Measurements from ENCODE around the gene ARHGAP1. TPM values are rescaled to one million over a fixed set of nuclear protein-coding genes. Genes with fewer than 3 reads are reported as not detected.
A peak's percentile ranks its signal among the peaks of the same experiment; 100 is the strongest.

Gene ARHGAP1
- total RNA-seq, 1 donor from 2014 or later = 80.3 TPM

DNA sequence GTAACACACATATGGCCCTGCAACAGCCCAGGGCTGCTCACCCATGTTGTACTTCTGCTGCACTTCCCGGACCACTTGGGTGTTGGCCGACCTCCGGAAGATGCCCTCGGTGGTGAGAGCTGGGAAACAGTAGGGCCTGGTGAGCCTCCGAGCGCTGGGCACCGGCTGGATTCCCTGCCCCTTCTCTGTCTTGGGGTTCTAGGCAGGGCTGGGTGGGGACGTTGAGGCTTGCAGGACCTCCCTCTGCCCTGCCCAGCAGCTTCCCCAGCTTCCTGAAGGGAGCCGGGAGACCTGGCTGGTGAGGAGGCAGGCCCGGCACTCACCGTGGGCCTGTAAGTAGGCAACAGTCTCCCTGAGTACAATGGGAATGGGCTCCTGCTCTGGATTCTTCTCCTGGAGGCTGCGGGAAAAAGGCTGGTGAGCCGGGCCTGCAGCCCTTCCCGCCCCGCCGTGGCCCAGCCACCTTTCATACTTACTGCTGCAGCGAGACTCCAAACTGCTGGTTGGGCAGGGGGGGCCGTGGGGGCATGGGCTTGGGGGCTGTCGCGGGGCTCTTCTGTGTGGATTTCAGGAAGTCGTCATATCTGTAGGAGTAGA, 20.2 kb downstream of the ARHGAP1 start:
- intact Hi-C loops (cut with DNase I) = no loop called here
- DNase-seq (ENCODE audit: extremely low spot score in 2 of 2) = no peak
- H3K4me3 ChIP-seq = no peak overlapping the region
- no peaks in the 10 kb centered on the region for H3K27me3 ChIP-seq
- peaks cover 0 to 54% of the 10 kb centered on the region in 2 donors for H3K36me3 ChIP-seq
- H3K9me3 ChIP-seq = no peaks in the 10 kb centered on the region
- TF ChIP-seq, protein P1, sequence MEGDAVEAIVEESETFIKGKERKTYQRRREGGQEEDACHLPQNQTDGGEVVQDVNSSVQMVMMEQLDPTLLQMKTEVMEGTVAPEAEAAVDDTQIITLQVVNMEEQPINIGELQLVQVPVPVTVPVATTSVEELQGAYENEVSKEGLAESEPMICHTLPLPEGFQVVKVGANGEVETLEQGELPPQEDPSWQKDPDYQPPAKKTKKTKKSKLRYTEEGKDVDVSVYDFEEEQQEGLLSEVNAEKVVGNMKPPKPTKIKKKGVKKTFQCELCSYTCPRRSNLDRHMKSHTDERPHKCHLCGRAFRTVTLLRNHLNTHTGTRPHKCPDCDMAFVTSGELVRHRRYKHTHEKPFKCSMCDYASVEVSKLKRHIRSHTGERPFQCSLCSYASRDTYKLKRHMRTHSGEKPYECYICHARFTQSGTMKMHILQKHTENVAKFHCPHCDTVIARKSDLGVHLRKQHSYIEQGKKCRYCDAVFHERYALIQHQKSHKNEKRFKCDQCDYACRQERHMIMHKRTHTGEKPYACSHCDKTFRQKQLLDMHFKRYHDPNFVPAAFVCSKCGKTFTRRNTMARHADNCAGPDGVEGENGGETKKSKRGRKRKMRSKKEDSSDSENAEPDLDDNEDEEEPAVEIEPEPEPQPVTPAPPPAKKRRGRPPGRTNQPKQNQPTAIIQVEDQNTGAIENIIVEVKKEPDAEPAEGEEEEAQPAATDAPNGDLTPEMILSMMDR (IDR thresholded peaks at IDR 0.05) = no peak
- TF ChIP-seq POLR2A (IDR thresholded peaks at IDR 0.05) (no peak), POLR2AphosphoS5 (IDR thresholded peaks at IDR 0.05; ENCODE audit: insufficient read depth in 1 of 2, low read depth in 1 of 2) (no peak)
- H3K4me1 ChIP-seq = peaks cover 35% of the 10 kb centered on the region
- H3K27ac ChIP-seq = no peak overlapping the region

DNA sequence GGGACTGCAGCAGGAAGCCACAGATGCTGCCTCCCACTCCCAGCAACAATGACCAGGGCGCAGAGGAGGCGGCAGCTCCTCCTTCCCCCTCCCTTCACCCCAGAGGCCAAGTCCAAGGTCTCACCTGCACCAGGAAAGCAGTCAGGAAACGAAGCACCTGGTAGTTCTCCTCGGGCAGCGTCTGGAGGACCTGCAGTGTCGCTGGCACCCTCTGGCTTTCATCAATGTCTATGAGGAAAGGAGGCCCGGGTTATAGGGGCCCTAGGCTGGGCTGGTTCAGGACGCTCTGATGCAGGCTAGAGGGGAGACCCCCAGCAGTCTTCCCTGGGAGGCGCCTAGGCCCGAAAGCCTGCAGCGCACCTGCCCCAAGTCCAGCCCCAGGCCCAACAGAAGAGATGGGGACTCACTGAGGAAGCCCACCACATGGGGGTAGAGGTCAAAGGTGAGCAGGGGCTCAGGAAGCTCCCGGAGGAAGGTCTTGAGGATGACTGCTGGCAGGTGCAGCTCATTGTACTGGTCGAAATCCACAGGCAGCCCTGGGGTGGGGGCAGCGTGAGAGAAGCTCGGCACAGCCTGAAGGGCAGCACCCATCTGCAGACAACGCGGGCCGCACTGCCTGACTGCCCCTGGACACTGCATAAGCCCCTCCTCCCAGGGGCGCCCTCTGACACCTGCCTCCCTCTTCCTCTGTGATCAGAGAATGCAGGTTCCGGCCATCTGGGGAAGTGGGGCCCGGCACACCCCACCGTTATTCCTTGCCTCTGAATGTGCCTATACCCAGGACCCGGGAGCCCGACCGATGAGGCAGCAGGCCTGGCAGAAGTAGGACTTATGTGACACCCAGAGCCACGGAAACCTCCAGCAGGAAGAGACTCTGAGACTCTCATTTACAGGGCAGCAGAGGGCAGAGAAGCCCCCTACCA, 20.9 kb downstream of the ARHGAP1 start:
- no peak for DNase-seq (ENCODE audit: extremely low spot score in 2 of 2)
- Histone ChIP-seq H3K36me3 (peaks cover 0 to 54% of the 10 kb centered on the region in 2 donors), H3K27me3 (no peaks in the 10 kb centered on the region), H3K4me3 (no peak overlapping the region), H3K9me3 (no peaks in the 10 kb centered on the region), H3K4me1 (peaks cover 43% of the 10 kb centered on the region), H3K27ac (peak overlapping the region; percentile 84)
- intact Hi-C loops (cut with DNase I) = no loop called here
- no peak for TF ChIP-seq POLR2A (IDR thresholded peaks at IDR 0.05)

DNA sequence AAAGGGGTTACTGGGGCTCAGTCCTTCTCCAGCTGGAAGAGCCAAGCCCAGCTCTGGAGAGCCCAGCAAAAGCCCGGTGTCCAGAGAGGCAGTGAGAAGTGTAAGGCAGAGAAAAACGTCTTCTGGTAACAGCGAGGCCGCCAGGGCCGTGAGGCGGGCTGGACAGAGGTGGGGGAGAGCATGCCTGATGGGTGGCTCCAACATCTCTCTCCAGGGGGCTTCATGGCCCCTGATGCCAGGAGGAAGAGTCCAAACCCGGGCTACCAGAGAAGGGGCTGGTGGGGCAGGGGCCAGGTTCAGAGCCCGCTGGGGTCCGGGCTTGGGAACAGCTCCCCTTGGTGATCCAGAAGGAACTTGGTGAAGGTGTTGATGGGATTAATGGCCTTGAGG, 21.7 kb downstream of the ARHGAP1 start:
- Histone ChIP-seq H3K36me3 (peaks cover 0 to 55% of the 10 kb centered on the region in 2 donors), H3K9me3 (no peaks in the 10 kb centered on the region), H3K27me3 (no peaks in the 10 kb centered on the region), H3K27ac (peak overlapping the region; percentile 84), H3K4me3 (no peak overlapping the region), H3K4me1 (peaks cover 46% of the 10 kb centered on the region)
- no peak for DNase-seq (ENCODE audit: extremely low spot score in 2 of 2)
- intact Hi-C loops (cut with DNase I) = no loop called here
- TF ChIP-seq, protein P1 (IDR thresholded peaks at IDR 0.05) = no peak
- TF ChIP-seq POLR2AphosphoS5 (IDR thresholded peaks at IDR 0.05; ENCODE audit: insufficient read depth in 1 of 2, low read depth in 1 of 2) (no peak), POLR2A (IDR thresholded peaks at IDR 0.05) (no peak)

DNA sequence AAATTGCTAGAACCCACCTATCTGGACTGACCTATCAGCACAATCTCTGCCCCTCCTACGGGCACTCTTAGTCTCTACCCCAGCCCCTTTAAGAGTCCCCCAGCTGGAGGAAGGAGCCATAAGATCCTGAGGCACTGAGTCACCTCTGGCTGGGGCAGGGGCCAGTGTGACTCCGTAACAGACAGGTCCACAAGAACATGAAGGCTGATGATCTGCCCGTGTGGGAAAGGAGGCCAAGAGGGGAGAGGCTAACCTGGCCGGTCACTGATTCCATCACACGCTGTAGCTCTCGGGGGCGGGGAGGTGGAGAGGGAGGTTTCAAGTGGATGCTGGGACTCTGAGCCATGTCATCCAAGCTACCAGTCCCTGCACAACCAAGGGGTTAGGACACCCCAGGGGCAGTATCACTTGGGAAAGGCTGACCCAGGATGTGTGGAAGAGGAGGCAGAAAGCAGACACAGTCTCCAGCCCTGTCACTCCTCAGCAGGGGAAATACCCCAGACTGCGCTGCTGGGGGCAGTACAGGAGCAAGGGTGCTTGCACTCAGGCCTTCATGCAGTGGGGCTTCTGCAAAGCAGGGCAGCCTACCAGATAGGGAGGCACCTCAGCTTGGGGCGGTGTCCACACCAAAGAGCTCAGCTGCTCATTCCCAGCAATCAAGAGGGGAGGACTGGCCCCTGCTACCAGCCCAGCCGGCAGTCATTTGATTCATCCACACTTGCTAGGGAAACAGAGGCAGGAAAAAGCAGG, 22.3 kb downstream of the ARHGAP1 start:
- H3K36me3 ChIP-seq = peaks cover 0 to 60% of the 10 kb centered on the region in 2 donors
- no peak for TF ChIP-seq POLR2AphosphoS5 (IDR thresholded peaks at IDR 0.05; ENCODE audit: insufficient read depth in 1 of 2, low read depth in 1 of 2)
- TF ChIP-seq POLR2A (IDR thresholded peaks at IDR 0.05) = no peak
- TF ChIP-seq, protein P1 (IDR thresholded peaks at IDR 0.05) = no peak
- intact Hi-C loops (cut with DNase I) = no loop called here

DNA sequence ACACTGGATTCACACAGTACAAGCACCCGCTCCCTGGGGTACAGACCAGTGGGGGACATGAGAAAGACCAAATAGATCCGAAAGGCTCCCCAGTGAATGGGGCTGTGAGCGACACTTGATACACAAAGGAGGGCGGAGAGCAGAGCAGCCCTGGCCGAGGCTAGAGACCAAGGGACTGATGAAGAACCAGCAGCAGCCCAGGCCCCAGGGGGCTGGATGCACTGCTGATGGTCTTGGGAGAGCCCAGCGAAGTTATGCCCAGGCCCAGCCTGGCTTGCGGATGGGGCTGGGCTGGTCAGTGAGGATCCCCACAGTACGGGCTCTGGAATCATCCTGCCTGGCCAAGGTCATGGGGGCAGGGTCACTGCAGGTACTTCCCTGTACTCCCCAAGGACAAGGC, 23.2 kb downstream of the ARHGAP1 start:
- DNase-seq (ENCODE audit: extremely low spot score in 2 of 2) = no peak
- Histone ChIP-seq H3K9me3 (no peaks in the 10 kb centered on the region), H3K4me1 (peaks cover 41% of the 10 kb centered on the region), H3K27me3 (no peaks in the 10 kb centered on the region), H3K36me3 (peaks cover 0 to 70% of the 10 kb centered on the region in 2 donors), H3K27ac (peak overlapping the region; percentile 84), H3K4me3 (no peak overlapping the region)
- intact Hi-C loops (cut with DNase I) = no loop called here
- TF ChIP-seq POLR2AphosphoS5 (IDR thresholded peaks at IDR 0.05; ENCODE audit: insufficient read depth in 1 of 2, low read depth in 1 of 2) = no peak

More for the DNA sequence above, 22.3 kb downstream of the ARHGAP1 start:
- Histone ChIP-seq H3K4me3 (no peak overlapping the region), H3K27me3 (no peaks in the 10 kb centered on the region), H3K27ac (peak overlapping the region; percentile 84), H3K9me3 (no peaks in the 10 kb centered on the region), H3K4me1 (peaks cover 44% of the 10 kb centered on the region)
- DNase-seq (ENCODE audit: extremely low spot score in 2 of 2) = no peak

Measured in vagina (tissue), 2 donors.